ENCODE data around the gene CRMP1. TPM values are rescaled to one million over a fixed set of nuclear protein-coding genes. Genes with fewer than 3 reads are reported as not detected.

CRMP1 gene
- polyA plus RNA-seq, 1 donor (not counting 4 experiments of a cell fraction or from before 2014, with no cell fraction given) = 0.03 TPM

- H3K27ac ChIP-seq (ENCODE audit: control insufficient read depth, insufficient read depth, low read length) = no peak overlapping the region
- dilution Hi-C loops (cut with MboI; ENCODE audit: extremely low pct_ligation_motif_present, low sequenced_read_pairs) = no loop called here
- H3K9me1 ChIP-seq (ENCODE audit: control insufficient read depth, extremely low read depth, insufficient read depth, low read length) = no peaks in the 10 kb centered on the region
- DNase-seq (ENCODE audit: low read depth, low spot score) (no peak), FAIRE-seq (no peak)
- H4K20me1 ChIP-seq (ENCODE audit: control insufficient read depth, extremely low read depth, insufficient read depth, low read length) = no peaks in the 10 kb centered on the region
- no peak overlapping the region for H3K9ac ChIP-seq (ENCODE audit: control insufficient read depth, extremely low read depth, insufficient read depth, low read length)
- no peak overlapping the region for H3K4me3 ChIP-seq (ENCODE audit: control insufficient read depth in 2 of 3, extremely low read depth in 1 of 3, insufficient read depth in 2 of 3, low read depth in 1 of 3, low read length in 3 of 3)
- H3K4me2 ChIP-seq (ENCODE audit: control insufficient read depth, extremely low read depth, insufficient read depth, low read depth, low read length) = no peak overlapping the region
- H3K27me3 ChIP-seq (ENCODE audit: control insufficient read depth, extremely low read depth, insufficient read depth, low read length) = no peaks in the 10 kb centered on the region
- H3K9me3 ChIP-seq (ENCODE audit: control insufficient read depth, low read depth, low read length) = no peaks in the 10 kb centered on the region
- H3K36me3 ChIP-seq (ENCODE audit: control insufficient read depth in 2 of 2, extremely low read depth in 1 of 2, insufficient read depth in 2 of 2, low read length in 2 of 2) = peaks cover 28 to 63% of the 10 kb centered on the region in 2 experiments
- no peaks in the 10 kb centered on the region for H3K79me2 ChIP-seq (ENCODE audit: control insufficient read depth, insufficient read depth, low read length)
- no peak overlapping the region for H2AFZ ChIP-seq (ENCODE audit: control insufficient read depth, low read length)
- TF ChIP-seq CTCF (optimal IDR thresholded peaks at IDR 0.05 in 1 of 3, IDR thresholded peaks at IDR 0.05 in 1 of 3, conservative IDR thresholded peaks at IDR 0.05 in 1 of 3; ENCODE audit: extremely low read depth in 1 of 3, insufficient read depth in 2 of 3, low read length in 3 of 3) (no peak), EZH2 (IDR thresholded peaks at IDR 0.05; ENCODE audit: low read length) (no peak)
- H3K4me1 ChIP-seq (ENCODE audit: control insufficient read depth, extremely low read depth, insufficient read depth, low read length) = no peaks in the 10 kb centered on the region
Measured at GRCh38 chr4:5800496-5800895, 92.4 kb downstream of the CRMP1 start.

GRCh38 chr4:5799406-5799805 lies 93.5 kb downstream of the CRMP1 start:
- TF ChIP-seq EZH2 (IDR thresholded peaks at IDR 0.05; ENCODE audit: low read length) (no peak), CTCF (optimal IDR thresholded peaks at IDR 0.05 in 1 of 3, IDR thresholded peaks at IDR 0.05 in 1 of 3, conservative IDR thresholded peaks at IDR 0.05 in 1 of 3; ENCODE audit: extremely low read depth in 1 of 3, insufficient read depth in 2 of 3, low read length in 3 of 3) (no peak)
- Histone ChIP-seq H3K4me2 (ENCODE audit: control insufficient read depth, extremely low read depth, insufficient read depth, low read depth, low read length) (no peak overlapping the region), H3K36me3 (ENCODE audit: control insufficient read depth in 2 of 2, extremely low read depth in 1 of 2, insufficient read depth in 2 of 2, low read length in 2 of 2) (peaks cover 22 to 53% of the 10 kb centered on the region in 2 experiments), H3K9me3 (ENCODE audit: control insufficient read depth, low read depth, low read length) (no peaks in the 10 kb centered on the region), H3K27ac (ENCODE audit: control insufficient read depth, insufficient read depth, low read length) (no peak overlapping the region), H3K27me3 (ENCODE audit: control insufficient read depth, extremely low read depth, insufficient read depth, low read length) (no peaks in the 10 kb centered on the region), H2AFZ (ENCODE audit: control insufficient read depth, low read length) (no peak overlapping the region), H4K20me1 (ENCODE audit: control insufficient read depth, extremely low read depth, insufficient read depth, low read length) (no peaks in the 10 kb centered on the region), H3K79me2 (ENCODE audit: control insufficient read depth, insufficient read depth, low read length) (no peaks in the 10 kb centered on the region), H3K9me1 (ENCODE audit: control insufficient read depth, extremely low read depth, insufficient read depth, low read length) (no peaks in the 10 kb centered on the region), H3K4me3 (ENCODE audit: control insufficient read depth in 2 of 3, extremely low read depth in 1 of 3, insufficient read depth in 2 of 3, low read depth in 1 of 3, low read length in 3 of 3) (no peak overlapping the region), H3K9ac (ENCODE audit: control insufficient read depth, extremely low read depth, insufficient read depth, low read length) (no peak overlapping the region), H3K4me1 (ENCODE audit: control insufficient read depth, extremely low read depth, insufficient read depth, low read length) (no peaks in the 10 kb centered on the region)
- FAIRE-seq (no peak), DNase-seq (ENCODE audit: low read depth, low spot score) (no peak)
- dilution Hi-C loops (cut with MboI; ENCODE audit: extremely low pct_ligation_motif_present, low sequenced_read_pairs) = no loop called here

Measured in keratinocyte (primary cell).